GM12875 (cell line): ENCODE measurements around the gene NBPF1.
"Not testable (repeated sequence)": the region's sequence is repeated elsewhere in the genome, so short reads cannot be mapped to it uniquely, and the experiment has no call there.

Experiments
- H3K4me3 ChIP-seq: one replicate; pipeline ENCODE4 v1.5.1; 2011; ENCODE audit warnings: low read depth, low read length, control low read depth
- TF ChIP-seq, protein P1 (sequence below): IDR thresholded peaks from 2 replicates; pipeline ENCODE4 v1.5.1; 2011; ENCODE audit warnings: low read depth, mild to moderate bottlenecking, control low read depth, inconsistent platforms, low read length, moderate library complexity, borderline replicate concordance; ENCODE audit not compliant: insufficient read depth

Gene NBPF1

DNA sequence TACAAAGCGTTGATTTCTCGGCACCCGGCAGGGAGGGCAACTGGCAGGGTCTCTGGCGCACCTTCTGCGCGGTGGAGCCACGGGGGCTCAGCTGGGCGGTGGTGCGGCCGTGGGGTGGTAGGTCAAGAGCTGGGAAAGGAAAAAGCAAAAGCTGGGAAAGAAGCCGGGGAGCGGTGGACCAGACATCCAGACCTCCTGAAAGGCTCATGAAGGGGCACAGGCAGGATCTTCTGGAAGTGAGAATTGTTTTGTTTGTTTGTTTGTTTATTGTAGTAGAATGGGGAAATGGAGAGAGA lies 92.1 kb downstream of the NBPF1 start:
- H3K4me3 ChIP-seq = no peak overlapping the region
- TF ChIP-seq, protein P1, sequence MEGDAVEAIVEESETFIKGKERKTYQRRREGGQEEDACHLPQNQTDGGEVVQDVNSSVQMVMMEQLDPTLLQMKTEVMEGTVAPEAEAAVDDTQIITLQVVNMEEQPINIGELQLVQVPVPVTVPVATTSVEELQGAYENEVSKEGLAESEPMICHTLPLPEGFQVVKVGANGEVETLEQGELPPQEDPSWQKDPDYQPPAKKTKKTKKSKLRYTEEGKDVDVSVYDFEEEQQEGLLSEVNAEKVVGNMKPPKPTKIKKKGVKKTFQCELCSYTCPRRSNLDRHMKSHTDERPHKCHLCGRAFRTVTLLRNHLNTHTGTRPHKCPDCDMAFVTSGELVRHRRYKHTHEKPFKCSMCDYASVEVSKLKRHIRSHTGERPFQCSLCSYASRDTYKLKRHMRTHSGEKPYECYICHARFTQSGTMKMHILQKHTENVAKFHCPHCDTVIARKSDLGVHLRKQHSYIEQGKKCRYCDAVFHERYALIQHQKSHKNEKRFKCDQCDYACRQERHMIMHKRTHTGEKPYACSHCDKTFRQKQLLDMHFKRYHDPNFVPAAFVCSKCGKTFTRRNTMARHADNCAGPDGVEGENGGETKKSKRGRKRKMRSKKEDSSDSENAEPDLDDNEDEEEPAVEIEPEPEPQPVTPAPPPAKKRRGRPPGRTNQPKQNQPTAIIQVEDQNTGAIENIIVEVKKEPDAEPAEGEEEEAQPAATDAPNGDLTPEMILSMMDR = no peak

DNA sequence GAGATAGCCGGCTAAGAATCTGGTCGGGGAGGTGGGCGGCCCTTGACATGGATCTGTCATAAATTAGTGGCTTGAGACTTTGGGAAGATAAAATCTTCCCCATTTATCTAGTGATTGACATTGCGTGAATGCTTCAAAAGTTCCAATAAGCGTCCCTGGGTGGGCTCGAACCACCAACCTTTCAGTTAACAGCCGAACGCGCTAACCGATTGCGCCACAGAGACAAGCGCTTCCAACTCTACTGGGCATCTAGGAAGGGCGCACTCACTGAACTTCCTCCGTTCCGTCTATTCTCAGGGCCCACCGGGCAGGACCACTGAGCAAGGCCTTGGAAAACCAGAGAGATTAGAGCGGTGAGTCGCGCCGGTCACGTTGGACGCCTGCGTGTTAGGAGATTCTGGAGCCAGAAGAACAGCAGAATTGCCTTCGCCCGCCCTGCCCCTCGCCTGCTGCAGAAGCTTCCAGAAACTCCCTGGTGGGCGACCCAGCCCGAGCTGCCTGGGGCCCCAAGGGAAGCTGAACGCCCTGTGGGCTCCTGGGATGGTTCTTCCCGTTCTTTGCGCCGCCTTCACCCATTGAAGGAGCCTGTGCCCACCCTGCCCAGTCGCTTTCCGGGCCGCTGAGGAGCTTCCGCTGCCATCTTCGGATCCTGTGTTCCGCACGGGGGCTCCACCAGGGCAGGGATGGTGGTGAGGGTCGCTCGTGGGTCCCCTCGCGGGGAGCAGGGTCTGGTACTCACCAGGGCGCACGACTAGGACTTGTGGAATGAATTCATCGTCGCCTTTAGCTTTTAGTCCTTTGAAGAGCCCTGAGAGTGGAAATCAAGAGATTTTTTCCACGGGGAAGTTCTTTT lies 92.7 kb downstream of the NBPF1 start:
- not testable (repeated sequence) for H3K4me3 ChIP-seq

DNA sequence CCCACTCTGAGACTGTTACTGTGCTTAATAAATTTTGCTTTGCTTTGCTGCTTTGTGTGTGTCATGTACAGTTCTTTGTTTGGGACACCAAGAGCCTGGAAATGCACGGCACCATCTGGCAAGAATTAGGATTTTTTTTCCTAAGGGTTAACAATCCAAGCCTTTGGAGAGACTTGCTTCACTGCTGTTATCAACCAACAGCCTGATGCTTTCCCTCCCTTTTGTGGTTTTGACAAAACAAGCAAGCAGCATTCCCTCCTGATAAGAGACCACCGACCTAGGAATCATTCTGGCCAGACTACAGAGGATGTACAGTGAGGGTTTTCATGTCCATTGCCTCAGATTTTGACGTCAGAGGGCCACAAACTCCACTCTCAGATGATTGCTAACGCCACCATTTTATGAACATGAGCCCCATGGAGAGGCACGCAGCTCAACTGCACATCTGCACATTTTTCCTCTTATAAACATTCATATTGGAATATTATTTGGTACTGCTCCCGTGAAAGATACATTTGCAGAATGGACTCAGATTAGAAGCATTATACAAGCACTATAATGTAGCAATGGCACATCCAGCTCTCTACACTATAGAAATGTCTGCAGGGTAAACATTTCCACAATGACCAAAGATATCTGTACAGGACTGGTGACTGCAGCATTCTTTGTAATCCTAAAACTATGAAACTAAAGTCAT lies 94.0 kb downstream of the NBPF1 start:
- not testable (repeated sequence) for H3K4me3 ChIP-seq

DNA sequence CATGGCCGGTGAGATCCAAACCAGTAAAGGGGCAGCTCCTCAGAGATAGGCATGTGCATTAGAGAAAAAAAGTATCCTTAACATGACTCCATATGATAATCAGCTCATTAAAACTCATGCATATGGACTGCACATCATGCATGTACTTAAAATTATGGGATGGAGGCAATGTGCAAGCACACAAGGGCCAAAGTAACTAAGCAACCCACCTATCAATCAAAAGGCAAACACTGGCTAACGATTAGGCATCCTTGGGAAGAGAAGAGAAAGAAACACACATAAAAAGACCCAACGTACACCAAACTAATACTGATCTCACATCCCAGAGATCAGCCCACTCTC lies 94.5 kb downstream of the NBPF1 start:
- H3K4me3 ChIP-seq = not testable (repeated sequence)

DNA sequence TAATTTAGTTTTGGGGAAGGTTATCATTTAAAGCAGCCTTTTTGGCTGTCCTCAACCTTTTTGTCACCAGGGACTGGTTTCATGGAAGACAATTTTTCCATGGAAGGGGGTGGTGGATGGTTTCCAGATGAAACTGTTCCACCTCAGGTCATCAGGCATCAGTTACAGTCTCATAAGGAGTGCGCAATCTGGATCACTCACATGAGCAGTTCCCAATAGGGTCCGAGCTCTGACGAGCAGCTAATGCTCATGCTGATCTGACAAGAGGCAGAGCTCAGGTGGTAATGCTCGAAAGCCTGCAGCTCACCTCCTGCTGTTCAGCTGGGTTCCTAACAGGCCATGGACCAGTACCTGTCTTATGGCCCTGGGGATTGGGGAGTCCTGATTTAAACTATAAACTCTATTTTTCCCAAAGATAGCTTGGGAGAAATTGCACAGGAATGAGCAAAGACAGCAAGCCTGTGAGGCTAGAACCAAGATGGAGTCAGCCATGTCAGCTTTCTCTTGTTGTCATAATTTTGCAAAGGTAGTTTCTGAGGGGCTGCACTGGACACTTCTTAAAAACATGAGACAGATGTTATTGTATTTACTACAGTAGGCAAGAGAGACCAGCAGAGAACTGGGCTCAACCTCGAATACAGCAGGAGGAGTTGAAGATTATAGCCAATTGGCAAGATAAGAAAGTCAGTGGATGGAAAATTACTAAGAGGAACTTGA lies 96.5 kb downstream of the NBPF1 start:
- H3K4me3 ChIP-seq = not testable (repeated sequence)

DNA sequence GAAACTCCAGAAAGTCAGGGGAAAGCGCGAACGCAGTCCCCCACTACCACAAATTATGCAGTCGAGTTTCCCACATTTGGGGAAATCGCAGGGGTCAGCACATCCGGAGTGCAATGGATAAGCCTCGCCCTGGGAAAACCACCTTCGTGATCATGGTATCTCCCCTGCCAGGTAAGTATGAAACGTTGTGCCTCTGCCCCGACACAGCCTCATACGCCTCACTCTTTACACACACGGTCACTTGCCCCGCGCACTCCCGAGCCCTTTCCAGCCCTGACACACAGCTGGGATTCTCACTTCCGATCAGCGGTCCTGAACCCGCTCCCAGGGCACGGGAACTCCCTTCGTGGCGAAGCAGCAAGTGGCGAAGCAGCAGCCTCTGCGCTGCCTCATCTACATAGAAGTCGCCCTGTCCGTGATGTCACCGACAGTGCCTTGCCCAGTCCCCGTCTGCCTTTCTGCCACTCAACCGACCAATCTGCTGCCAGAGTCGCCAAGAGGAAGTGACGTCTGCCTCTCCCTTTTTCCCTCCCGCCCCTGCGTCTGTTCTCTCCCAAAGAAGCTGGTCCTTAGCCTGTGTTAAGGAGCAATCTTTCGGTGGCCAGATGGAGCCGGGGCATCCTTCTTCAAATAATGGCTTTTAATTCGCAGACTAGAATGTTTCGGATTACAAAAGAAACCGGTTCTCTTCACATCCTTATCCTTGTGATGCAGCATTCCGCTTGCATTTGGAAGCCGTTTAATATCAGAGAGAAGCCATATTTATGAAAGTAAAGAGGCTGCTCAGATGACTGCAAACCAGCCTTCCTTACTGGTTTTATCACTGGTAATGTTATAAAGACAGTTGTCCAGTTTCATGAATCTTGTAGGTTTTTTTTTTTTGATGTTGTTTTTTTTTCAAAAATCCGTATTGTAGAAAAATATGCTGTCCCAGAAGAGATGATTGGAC lies 99.0 kb downstream of the NBPF1 start, which contains the start of gene RNU1-1:
Gene RNU1-1 (minus strand): TSS at position 179 of the 949 bp plus-strand sequence.
- H3K4me3 ChIP-seq = not testable (repeated sequence)

DNA sequence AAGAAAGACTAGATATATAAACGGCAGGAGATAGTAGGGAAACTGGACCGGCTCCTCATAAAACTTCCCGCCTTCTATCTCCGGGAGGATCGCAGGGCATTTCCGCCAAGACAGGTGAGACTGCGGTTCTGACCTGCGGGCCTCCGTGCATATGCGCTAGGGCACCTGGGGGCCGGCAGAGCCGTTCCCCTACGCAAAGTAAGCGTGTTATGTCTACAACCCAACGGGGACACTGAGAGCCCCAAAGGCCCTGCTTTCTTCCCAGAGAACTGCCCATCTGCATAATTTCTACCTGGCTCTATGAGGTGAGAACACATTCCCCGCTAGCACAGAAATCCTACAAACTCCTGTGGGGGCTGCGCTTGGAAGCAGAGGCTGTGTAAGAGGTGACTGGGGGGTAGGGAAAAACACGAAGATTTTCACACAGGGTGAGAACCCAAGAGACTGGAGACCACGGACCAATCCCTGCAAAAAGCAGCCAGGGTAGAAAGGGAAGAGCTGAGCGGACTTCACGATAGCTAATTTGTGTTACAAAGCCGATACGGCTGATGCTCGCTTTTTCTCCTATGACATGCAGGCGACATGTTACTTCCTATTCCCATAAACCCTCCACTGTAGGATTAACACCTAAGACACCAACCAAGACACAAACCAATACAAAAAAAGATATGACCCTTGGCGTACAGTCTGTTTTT lies 99.8 kb downstream of the NBPF1 start:
- not testable (repeated sequence) for H3K4me3 ChIP-seq

DNA sequence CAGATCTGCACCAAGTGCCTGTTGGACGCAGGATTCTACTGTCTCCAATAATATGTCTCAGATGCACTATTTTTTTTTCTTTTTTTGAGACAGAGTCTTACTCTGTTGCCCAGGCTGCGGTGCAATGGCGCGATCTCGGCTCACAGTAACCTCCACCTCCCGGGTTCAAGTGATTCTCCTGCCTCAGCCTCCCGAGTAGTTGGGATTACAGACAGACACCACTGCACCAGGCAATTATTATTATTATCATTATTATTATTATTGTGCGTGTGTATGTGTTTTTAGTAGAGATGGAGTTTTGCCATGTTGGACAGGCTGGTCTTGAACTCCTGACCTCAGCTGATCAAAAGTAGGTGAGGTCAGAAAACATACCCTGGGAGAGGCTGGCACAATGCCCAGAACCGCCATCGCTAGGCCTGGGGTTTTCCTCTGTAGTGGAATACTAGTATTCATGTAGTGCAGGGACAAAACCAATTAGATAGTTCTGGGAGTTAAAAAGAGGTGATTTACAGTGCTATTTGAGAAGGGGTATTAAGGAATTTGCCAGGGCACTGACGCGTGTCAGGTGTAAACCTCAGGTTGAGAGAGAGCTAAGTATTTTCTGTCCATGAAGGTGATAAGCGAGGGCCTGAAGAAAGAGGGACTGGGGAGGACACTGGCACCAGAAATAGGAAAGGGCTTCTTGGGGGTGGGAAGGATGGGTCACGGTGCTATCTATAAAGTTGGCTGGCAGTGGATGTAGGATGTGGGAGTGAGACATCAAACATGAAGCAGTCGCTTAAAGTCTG lies 100.5 kb downstream of the NBPF1 start:
- H3K4me3 ChIP-seq = not testable (repeated sequence)
